SU-DHL-6 (cell line): ENCODE measurements around the gene MMP24.

Source experiments
- H2AFZ ChIP-seq: fragments of 200-600 bp; sonication (generic); 2 replicates; pipeline ENCODE4 v1.6.1; 2014; ENCODE audit warnings: low read depth, mild to moderate bottlenecking, moderate library complexity, mixed read lengths, antibody characterized with exemption, low read length; ENCODE audit not compliant: severe bottlenecking
- H3F3A ChIP-seq: fragments of 200-600 bp; shearing (Covaris generic); 2 replicates; pipeline ENCODE4 v1.6.0; 2016; ENCODE audit warnings: antibody characterized with exemption, mild to moderate bottlenecking; ENCODE audit not compliant: insufficient read depth
- H3K27ac ChIP-seq: fragments of 200-600 bp; sonication (generic); 2 replicates; pipeline ENCODE4 v1.5.1; 2016; ENCODE audit warnings: low read depth, mild to moderate bottlenecking, low read length, moderate library complexity, mixed read lengths
- H3K27me3 ChIP-seq: fragments of 200-600 bp; sonication (generic), shearing (Covaris generic); 2 replicates; pipeline ENCODE4 v1.6.0; 2014; ENCODE audit warnings: mild to moderate bottlenecking, low read length
- H3K36me3 ChIP-seq: fragments of 200-600 bp; sonication (generic); 2 replicates; pipeline ENCODE4 v1.6.1; 2014; ENCODE audit warnings: mild to moderate bottlenecking, low read length, mixed read lengths
- H3K4me2 ChIP-seq: fragments of 300-600, 200-600 bp; shearing (Covaris generic), sonication (generic); 2 replicates; pipeline ENCODE4 v1.6.0; 2014; ENCODE audit warnings: low read length, low read depth, mild to moderate bottlenecking; ENCODE audit not compliant: poor library complexity, severe bottlenecking
- H3K4me3 ChIP-seq: fragments of 200-600 bp; sonication (generic); 2 replicates; pipeline ENCODE4 v1.5.1; 2014; ENCODE audit warnings: antibody characterized with exemption, low read length, mild to moderate bottlenecking, mixed read lengths; ENCODE audit not compliant: insufficient read depth, poor library complexity, severe bottlenecking
- H3K79me2 ChIP-seq: fragments of 200-600 bp; sonication (generic); 2 replicates; pipeline ENCODE4 v1.6.1; 2014; ENCODE audit warnings: mild to moderate bottlenecking, low read length, moderate library complexity; ENCODE audit not compliant: insufficient read depth
- H3K9ac ChIP-seq: fragments of 200-600 bp; sonication (generic); 2 replicates; pipeline ENCODE4 v1.7.0; 2014; ENCODE audit warnings: mild to moderate bottlenecking, low read length
- H3K9me2 ChIP-seq: fragments of 200-600 bp; sonication (generic); replicated peaks from 2 replicates; pipeline ENCODE4 v1.6.1; 2014; ENCODE audit warnings: low read length; ENCODE audit not compliant: insufficient read depth
- H3K9me3 ChIP-seq: fragments of 200-600 bp; sonication (generic); 2 replicates; pipeline ENCODE4 v1.6.1; 2014; ENCODE audit warnings: low read length, mixed read lengths; ENCODE audit not compliant: insufficient read depth
- H4K20me1 ChIP-seq: fragments of 200-600 bp; sonication (generic); 2 replicates; pipeline ENCODE4 v1.6.1; 2014; ENCODE audit warnings: low read depth, mild to moderate bottlenecking, antibody characterized with exemption, low read length, moderate library complexity, mixed read lengths
- EZH2phosphoT487 ChIP-seq: fragments of 200-600 bp; sonication (generic), shearing (Covaris generic); conservative IDR thresholded peaks from 2 replicates; pipeline ENCODE4 v1.6.1; 2018; ENCODE audit warnings: mild to moderate bottlenecking, antibody characterized with exemption, low read length, moderate library complexity, mixed read lengths
- TF ChIP-seq, protein P1 (sequence below): fragments of 200-600 bp; sonication (generic); IDR thresholded peaks from one replicate; pipeline ENCODE4 v1.5.1; 2017; ENCODE audit warnings: antibody characterized with exemption, mild to moderate bottlenecking, low read length, moderate library complexity; ENCODE audit not compliant: insufficient read depth, poor library complexity, severe bottlenecking

Gene MMP24

DNA sequence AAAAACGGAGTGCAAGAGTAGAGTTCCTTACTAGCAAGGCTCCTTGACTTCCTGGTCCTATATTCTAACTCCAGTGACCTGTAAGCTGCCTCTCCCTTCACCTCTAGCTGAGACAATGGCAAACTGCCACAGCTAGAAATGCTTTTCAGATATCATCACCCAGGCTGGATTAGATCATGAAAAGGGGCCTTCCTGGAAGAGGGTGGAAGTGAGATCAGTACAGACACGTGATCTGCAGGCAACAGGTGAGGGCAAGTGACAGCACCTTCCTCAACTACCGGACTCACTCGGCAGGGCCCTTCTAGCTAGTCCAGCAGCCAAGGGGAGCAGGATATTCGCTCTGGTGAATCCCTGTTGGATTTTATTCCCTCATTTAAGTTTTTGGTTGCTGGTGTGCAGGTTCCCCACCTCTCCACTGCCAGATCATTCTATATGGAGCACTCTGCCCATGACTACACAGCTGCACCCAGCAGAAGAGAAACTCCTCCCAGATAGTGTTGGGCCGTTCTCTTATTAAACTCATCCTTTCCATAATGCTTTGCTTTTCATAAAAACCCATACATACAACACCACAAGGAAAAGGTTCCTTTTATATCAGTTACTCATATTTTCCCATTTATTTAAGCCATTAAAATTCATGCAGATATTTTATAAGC, 92.1 kb downstream of the MMP24 start:
- Histone ChIP-seq H3K79me2 (no peaks in the 10 kb centered on the region), H3K9me2 (no peaks in the 10 kb centered on the region), H3K4me3 (no peak overlapping the region), H3K36me3 (no peaks in the 10 kb centered on the region), H3K27ac (no peak overlapping the region), H3K9me3 (no peaks in the 10 kb centered on the region), H3F3A (no peaks in the 10 kb centered on the region), H3K9ac (no peak overlapping the region), H3K4me2 (no peak overlapping the region), H2AFZ (no peak overlapping the region), H4K20me1 (no peaks in the 10 kb centered on the region), H3K27me3 (no peaks in the 10 kb centered on the region)
- TF ChIP-seq EZH2phosphoT487 = no peak

GRCh38 chr20:35319192-35319870, 92.8 kb downstream of the MMP24 start:
- no peak overlapping the region for H3K27ac ChIP-seq
- no peak overlapping the region for H3K4me2 ChIP-seq

GRCh38 chr20:35319871-35320197, 93.3 kb downstream of the MMP24 start:
- no peaks in the 10 kb centered on the region for H3K27me3 ChIP-seq
- TF ChIP-seq, protein P1, sequence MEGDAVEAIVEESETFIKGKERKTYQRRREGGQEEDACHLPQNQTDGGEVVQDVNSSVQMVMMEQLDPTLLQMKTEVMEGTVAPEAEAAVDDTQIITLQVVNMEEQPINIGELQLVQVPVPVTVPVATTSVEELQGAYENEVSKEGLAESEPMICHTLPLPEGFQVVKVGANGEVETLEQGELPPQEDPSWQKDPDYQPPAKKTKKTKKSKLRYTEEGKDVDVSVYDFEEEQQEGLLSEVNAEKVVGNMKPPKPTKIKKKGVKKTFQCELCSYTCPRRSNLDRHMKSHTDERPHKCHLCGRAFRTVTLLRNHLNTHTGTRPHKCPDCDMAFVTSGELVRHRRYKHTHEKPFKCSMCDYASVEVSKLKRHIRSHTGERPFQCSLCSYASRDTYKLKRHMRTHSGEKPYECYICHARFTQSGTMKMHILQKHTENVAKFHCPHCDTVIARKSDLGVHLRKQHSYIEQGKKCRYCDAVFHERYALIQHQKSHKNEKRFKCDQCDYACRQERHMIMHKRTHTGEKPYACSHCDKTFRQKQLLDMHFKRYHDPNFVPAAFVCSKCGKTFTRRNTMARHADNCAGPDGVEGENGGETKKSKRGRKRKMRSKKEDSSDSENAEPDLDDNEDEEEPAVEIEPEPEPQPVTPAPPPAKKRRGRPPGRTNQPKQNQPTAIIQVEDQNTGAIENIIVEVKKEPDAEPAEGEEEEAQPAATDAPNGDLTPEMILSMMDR = no peak
- no peak for TF ChIP-seq EZH2phosphoT487
- no peaks in the 10 kb centered on the region for H3K9me3 ChIP-seq
- no peak overlapping the region for H3K4me2 ChIP-seq
- no peaks in the 10 kb centered on the region for H3K9me2 ChIP-seq
- no peaks in the 10 kb centered on the region for H3F3A ChIP-seq
- H3K79me2 ChIP-seq = no peaks in the 10 kb centered on the region
- no peak overlapping the region for H3K9ac ChIP-seq
- H3K27ac ChIP-seq = no peak overlapping the region
- H3K4me3 ChIP-seq = no peak overlapping the region
- no peak overlapping the region for H2AFZ ChIP-seq
- no peaks in the 10 kb centered on the region for H4K20me1 ChIP-seq
- H3K36me3 ChIP-seq = no peaks in the 10 kb centered on the region

More at GRCh38 chr20:35319192-35319870, 92.8 kb downstream of the MMP24 start:
- Histone ChIP-seq H3K9me3 (no peaks in the 10 kb centered on the region), H3F3A (no peaks in the 10 kb centered on the region), H2AFZ (no peak overlapping the region), H3K79me2 (no peaks in the 10 kb centered on the region), H3K27me3 (no peaks in the 10 kb centered on the region), H3K36me3 (no peaks in the 10 kb centered on the region), H3K9me2 (no peaks in the 10 kb centered on the region), H3K4me3 (no peak overlapping the region), H3K9ac (no peak overlapping the region), H4K20me1 (no peaks in the 10 kb centered on the region)
- TF ChIP-seq EZH2phosphoT487 = no peak
- TF ChIP-seq, protein P1 = no peak
